ENCODE results near the gene TMEM238.

GRCh38 chr19:55352040-55352439, 32.1 kb downstream of the TMEM238 start:
- no peak for TF ChIP-seq CHD2 (IDR thresholded peaks at IDR 0.05; ENCODE audit: low read length, partially characterized antibody)
- no peak for TF ChIP-seq EP300 (IDR thresholded peaks at IDR 0.05; ENCODE audit: borderline replicate concordance in 1 of 2, low read depth in 1 of 2, low read length in 1 of 2)
- TF ChIP-seq TAF1 (IDR thresholded peaks at IDR 0.05; ENCODE audit: borderline replicate concordance, low read depth, low read length) = no peak
- no peak for TF ChIP-seq CTCF (IDR thresholded peaks at IDR 0.05)
- TF ChIP-seq IRF3 (IDR thresholded peaks at IDR 0.05; ENCODE audit: low read depth, low read length) = no peak
- no peak for TF ChIP-seq RAD21 (IDR thresholded peaks at IDR 0.05; ENCODE audit: low read length)
- TF ChIP-seq REST (IDR thresholded peaks at IDR 0.05; ENCODE audit: low read depth, low read length) = no peak
